Measurements from ENCODE around the gene TECPR1.

TECPR1 gene

GRCh38 chr7:98216941-98217622 lies 35.0 kb downstream of the TECPR1 start:
- no peak overlapping the region for H3K4me3 ChIP-seq (IDR thresholded peaks at IDR 0.05; ENCODE audit: insufficient read depth, low read depth, low read length)
- no peak overlapping the region for H3K4me2 ChIP-seq
- no peak overlapping the region for H3K9ac ChIP-seq
- no peak overlapping the region for H2AFZ ChIP-seq (ENCODE audit: low read depth)
- no peaks in the 10 kb centered on the region for H4K20me1 ChIP-seq (ENCODE audit: insufficient read depth)
- H3K36me3 ChIP-seq (ENCODE audit: insufficient read depth), result no peaks in the 10 kb centered on the region
- no peaks in the 10 kb centered on the region for H3K27me3 ChIP-seq (ENCODE audit: insufficient read depth, low read depth)
- H3K79me2 ChIP-seq (ENCODE audit: insufficient read depth, low read depth), result peaks cover 6% of the 10 kb centered on the region
- TF ChIP-seq CTCF (conservative IDR thresholded peaks at IDR 0.05; ENCODE audit: low read depth, low read length), result no peak
- peaks cover 25% of the 10 kb centered on the region for H3K4me1 ChIP-seq (ENCODE audit: low read depth, poor library complexity, severe bottlenecking)
- no peak overlapping the region for H3K27ac ChIP-seq

GRCh38 chr7:98215561-98216495 lies 36.2 kb downstream of the TECPR1 start:
- no peak for TF ChIP-seq CTCF (conservative IDR thresholded peaks at IDR 0.05; ENCODE audit: low read depth, low read length)
- Histone ChIP-seq H3K4me1 (ENCODE audit: low read depth, poor library complexity, severe bottlenecking) (peaks cover 25% of the 10 kb centered on the region), H3K36me3 (ENCODE audit: insufficient read depth) (no peaks in the 10 kb centered on the region), H3K9ac (no peak overlapping the region), H2AFZ (ENCODE audit: low read depth) (no peak overlapping the region), H3K4me2 (no peak overlapping the region), H3K27me3 (ENCODE audit: insufficient read depth, low read depth) (no peaks in the 10 kb centered on the region), H3K4me3 (IDR thresholded peaks at IDR 0.05; ENCODE audit: insufficient read depth, low read depth, low read length) (no peak overlapping the region), H3K79me2 (ENCODE audit: insufficient read depth, low read depth) (peaks cover 11% of the 10 kb centered on the region), H4K20me1 (ENCODE audit: insufficient read depth) (no peaks in the 10 kb centered on the region), H3K27ac (no peak overlapping the region)

GRCh38 chr7:98214811-98215321 lies 37.2 kb downstream of the TECPR1 start:
- Histone ChIP-seq H3K79me2 (ENCODE audit: insufficient read depth, low read depth) (peaks cover 11% of the 10 kb centered on the region), H4K20me1 (ENCODE audit: insufficient read depth) (no peaks in the 10 kb centered on the region), H3K4me1 (ENCODE audit: low read depth, poor library complexity, severe bottlenecking) (peaks cover 24% of the 10 kb centered on the region)

More at GRCh38 chr7:98214811-98215321, 37.2 kb downstream of the TECPR1 start:
- Histone ChIP-seq H3K27me3 (ENCODE audit: insufficient read depth, low read depth) (no peaks in the 10 kb centered on the region), H2AFZ (ENCODE audit: low read depth) (no peak overlapping the region), H3K4me3 (IDR thresholded peaks at IDR 0.05; ENCODE audit: insufficient read depth, low read depth, low read length) (no peak overlapping the region), H3K36me3 (ENCODE audit: insufficient read depth) (no peaks in the 10 kb centered on the region), H3K27ac (no peak overlapping the region), H3K4me2 (no peak overlapping the region), H3K9ac (no peak overlapping the region)
- no peak for TF ChIP-seq CTCF (conservative IDR thresholded peaks at IDR 0.05; ENCODE audit: low read depth, low read length)
